SK-N-MC (cell line): Measurements from ENCODE around the gene CFAP251.
"Not testable (repeated sequence)": the region's sequence is repeated elsewhere in the genome, so short reads cannot be mapped to it uniquely, and the experiment has no call there.

ENCODE experiments used
- DNase-seq: peaks from one replicate; pipeline ENCODE4 v3.0.0-alpha.2; 2011; ENCODE audit warnings: low read depth, low spot score
- H3K27ac ChIP-seq: fragments of 200-600 bp; sonication (generic); 2 replicates; pipeline ENCODE4 v1.5.1; 2016; ENCODE audit warnings: mixed run types
- H3K36me3 ChIP-seq: fragments of 200-600 bp; sonication (generic); 2 replicates; pipeline ENCODE4 v1.6.1; 2017; ENCODE audit warnings: antibody characterized with exemption, low read length, mixed read lengths; ENCODE audit not compliant: insufficient read depth
- H3K4me3 ChIP-seq: fragments of 200-600 bp; sonication (generic); 2 replicates; pipeline ENCODE4 v1.5.1; 2016
- H3K9ac ChIP-seq: fragments of 200-600 bp; sonication (generic); 2 replicates; pipeline ENCODE4 v1.8.0; 2017; ENCODE audit warnings: mixed run types, mixed read lengths; ENCODE audit not compliant: insufficient read length
- H3K9me3 ChIP-seq: fragments of 200-600 bp; sonication (generic); 2 replicates; pipeline ENCODE4 v1.6.1; 2017; ENCODE audit warnings: low read depth, mild to moderate bottlenecking, antibody characterized with exemption, low read length, moderate library complexity, mixed read lengths
- EZH2 ChIP-seq: fragments of 200-600 bp; sonication (generic); IDR thresholded peaks from one replicate; pipeline ENCODE4 v1.6.1; 2017; ENCODE audit warnings: antibody characterized with exemption
- FOXP2 ChIP-seq: optimal IDR thresholded peaks from 2 replicates; pipeline ENCODE3; 2011; ENCODE audit warnings: mild to moderate bottlenecking, moderate library complexity; ENCODE audit not compliant: insufficient read depth; ENCODE audit errors: extremely low read length, control extremely low read depth
- POLR2AphosphoS5 ChIP-seq: IDR thresholded peaks from 2 replicates; pipeline ENCODE4 v1.6.1; 2012; ENCODE audit warnings: mild to moderate bottlenecking, low read depth, low read length, borderline replicate concordance

CFAP251 gene

DNA sequence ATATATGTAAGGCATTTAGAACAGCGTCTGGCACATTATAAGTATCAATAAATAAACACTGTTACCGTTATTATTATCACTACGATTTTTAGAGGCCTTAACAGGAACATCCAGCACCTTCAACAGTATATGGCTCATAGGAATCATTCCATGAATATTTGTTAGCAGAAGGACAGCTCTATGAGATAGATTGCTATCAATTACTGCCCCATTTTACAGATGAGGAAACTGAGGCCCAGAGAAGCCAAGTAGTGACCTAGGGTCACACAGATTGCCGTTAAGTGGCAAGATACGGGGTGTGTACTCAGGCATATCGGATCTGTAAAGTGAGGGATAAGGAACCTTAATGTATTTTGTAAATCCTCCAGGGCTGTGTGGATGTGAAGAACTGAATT lies 30.3 kb upstream of the CFAP251 start:
- H3K9me3 ChIP-seq, result no peaks in the 10 kb centered on the region

DNA sequence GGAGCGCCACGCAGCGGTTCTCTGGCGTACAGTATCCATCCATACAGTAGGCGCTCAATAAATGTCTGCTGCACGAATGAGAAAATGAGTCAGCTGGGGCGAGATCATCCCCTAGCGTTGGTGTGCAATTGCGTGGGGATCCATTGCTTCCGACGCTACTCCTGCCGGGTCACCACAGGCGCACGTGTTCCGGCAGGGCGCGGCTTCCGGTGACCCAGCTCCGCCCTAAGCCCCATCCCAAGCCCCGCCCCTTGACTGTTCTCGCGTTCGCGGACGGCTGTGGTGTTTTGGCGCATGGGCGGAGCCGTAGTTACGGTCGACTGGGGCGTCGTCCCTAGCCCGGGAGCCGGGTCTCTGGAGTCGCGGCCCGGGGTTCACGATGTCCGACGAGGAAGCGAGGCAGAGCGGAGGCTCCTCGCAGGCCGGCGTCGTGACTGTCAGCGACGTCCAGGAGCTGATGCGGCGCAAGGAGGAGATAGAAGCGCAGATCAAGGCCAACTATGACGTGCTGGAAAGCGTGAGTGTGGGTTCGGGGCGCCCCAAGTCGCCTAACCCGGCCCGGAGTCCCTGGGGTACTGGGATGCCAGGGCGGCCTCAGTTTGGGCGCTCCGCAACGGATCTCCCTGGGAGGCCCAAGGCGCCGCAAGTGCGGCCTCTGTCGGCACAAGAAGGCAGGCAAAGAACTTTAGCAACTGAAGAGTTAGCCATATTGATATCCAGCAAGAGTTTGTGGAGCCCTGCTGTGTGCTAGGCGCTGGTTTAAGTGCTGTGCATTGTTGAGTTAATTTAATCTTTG lies 29.7 kb upstream of the CFAP251 start, which contains the start of gene PSMD9:
Gene PSMD9 (plus strand): TSS at position 313 of the 796 bp plus-strand sequence. CDS start 67 bp downstream, at position 380.
- Histone ChIP-seq H3K36me3 (peaks cover 6% of the 10 kb centered on the region), H3K9ac (peak within 1 kb of the TSS; percentile 92), H3K9me3 (no peaks in the 10 kb centered on the region), H3K4me3 (peak within 1 kb of the TSS; percentile 95), H3K27ac (peak within 1 kb of the TSS; percentile 84)
- no peak for TF ChIP-seq EZH2
- TF ChIP-seq POLR2AphosphoS5, result peak; percentile 92
- peak; percentile 72 for TF ChIP-seq FOXP2
- peak; percentile 87 for DNase-seq

More for the DNA sequence above, 30.3 kb upstream of the CFAP251 start:
- TF ChIP-seq FOXP2, result no peak
- Histone ChIP-seq H3K9ac (peak overlapping the region; percentile 76), H3K36me3 (peaks cover 6% of the 10 kb centered on the region), H3K4me3 (peak overlapping the region; percentile 95), H3K27ac (peak overlapping the region; percentile 71)
- no peak for DNase-seq

DNA sequence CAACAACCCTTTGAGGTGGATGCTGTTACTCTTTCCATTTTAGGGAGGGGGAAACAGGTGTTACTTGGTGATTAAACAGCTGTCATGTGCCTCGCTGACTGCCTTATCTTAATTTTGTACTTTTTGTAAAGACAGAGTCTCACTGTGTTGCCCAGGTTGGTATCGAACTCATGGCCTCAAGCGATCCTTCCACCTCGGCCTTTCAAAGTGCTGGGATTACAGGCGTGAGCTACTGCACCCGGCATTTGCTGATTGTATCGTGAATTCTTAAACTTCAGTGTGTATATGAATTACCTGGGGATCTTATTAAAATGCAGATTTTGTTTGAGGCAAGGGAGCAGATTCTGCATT lies 29.1 kb upstream of the CFAP251 start:
- Histone ChIP-seq H3K36me3 (peaks cover 6% of the 10 kb centered on the region), H3K9ac (peak overlapping the region; percentile 92)
- TF ChIP-seq POLR2AphosphoS5 (no peak), EZH2 (no peak), FOXP2 (no peak)

DNA sequence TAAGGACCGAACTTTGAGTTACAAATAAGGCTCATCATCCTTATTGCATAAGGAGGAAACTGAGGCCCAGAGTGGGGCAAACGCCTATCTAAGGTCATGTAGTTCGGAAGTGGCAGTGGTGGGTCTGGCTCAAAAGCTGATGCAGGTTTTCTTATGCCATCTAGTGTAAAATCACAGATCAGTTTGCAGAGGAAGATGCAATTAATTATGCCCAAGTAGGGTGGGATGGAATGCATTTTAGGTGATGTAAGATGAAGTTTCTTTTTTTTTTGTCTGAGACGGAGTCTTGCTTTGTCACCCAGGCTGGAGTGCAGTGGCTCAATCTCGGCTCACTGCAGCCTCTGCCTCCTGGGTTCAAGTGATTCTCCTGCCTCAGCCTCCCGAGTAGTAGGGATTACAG lies 28.7 kb upstream of the CFAP251 start:
- H3K4me3 ChIP-seq, result peak overlapping the region; percentile 95
- not testable (repeated sequence) for H3K36me3 ChIP-seq, H3K9me3 ChIP-seq, H3K27ac ChIP-seq, DNase-seq
- peak overlapping the region; percentile 92 for H3K9ac ChIP-seq

More for the DNA sequence above, 29.1 kb upstream of the CFAP251 start:
- Histone ChIP-seq H3K27ac (peak overlapping the region; percentile 84; the same call in 1 of the 2 replicates), H3K9me3 (no peaks in the 10 kb centered on the region), H3K4me3 (peak overlapping the region; percentile 95)
- DNase-seq, result no peak

DNA sequence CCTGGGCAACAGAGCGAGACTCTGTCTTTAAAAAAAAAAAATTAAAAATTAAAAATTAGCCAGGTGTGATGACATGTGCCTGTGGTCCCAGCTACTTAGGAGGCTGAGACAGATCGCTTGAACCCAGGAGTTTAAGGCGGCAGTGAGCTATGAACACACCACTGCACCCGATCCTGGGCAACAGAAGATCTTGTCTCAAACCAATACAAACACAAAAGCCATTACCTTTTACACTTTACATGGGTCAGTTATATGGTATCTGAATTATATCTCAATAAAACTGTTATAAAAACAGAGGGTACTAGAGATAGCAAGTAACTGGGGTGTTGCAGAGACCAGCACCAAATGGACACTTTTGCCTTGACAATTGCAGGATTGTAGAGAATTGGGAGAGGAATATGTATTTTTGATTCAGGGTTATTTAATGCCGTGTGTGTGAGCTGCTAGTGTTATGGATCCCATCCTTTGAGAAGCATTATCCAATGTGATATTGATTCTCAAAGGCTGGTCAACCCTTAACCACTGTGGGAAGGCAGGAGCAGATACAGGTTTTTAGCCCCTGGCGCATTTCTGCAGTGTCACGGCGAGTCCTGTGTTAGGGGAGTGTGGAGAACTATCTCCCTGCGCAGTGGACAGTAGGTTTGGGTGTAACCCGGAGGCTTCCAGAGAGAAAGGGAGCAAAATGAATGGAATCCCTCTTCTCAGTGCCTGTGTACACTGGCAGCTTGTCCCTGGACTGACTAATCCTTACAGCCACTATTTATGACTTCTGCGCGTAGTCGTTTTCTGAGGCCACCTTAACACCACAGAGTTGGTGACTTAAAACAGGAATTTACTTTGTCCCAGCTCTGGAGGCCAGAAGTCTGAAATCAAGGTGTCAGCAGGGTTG lies 25.5 kb upstream of the CFAP251 start:
- TF ChIP-seq POLR2AphosphoS5 (no peak), FOXP2 (no peak), EZH2 (no peak)
- H3K36me3 ChIP-seq, result peaks cover 28% of the 10 kb centered on the region
- no peaks in the 10 kb centered on the region for H3K9me3 ChIP-seq
- no peak overlapping the region for H3K27ac ChIP-seq
- H3K9ac ChIP-seq, result no peak overlapping the region
- no peak overlapping the region for H3K4me3 ChIP-seq
- no peak for DNase-seq

DNA sequence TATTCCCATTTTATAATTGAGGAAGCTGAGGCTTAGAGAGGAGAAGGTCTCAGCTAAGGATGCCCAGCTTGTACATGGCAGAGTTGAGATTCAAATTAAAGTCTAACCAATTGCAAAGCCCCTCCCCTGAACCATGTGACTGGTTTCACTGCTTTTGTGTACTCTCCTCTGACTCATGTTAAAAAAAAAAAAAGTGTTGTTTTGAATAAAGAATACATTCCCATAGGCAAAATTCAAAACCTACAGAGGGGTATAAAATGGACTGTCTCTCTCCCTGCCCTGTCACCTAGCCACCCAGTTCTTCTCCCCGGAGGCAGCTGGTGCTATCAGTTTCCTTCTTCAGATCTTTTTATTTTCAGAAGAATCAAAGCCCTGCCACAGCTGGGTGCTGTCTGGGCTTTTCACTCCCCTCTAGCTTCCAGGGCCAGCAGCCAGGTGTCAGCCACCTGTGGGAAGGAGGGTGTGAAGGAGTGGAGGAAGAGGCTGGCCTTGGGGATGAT lies 24.4 kb upstream of the CFAP251 start:
- Histone ChIP-seq H3K9ac (peak overlapping the region; percentile 24), H3K27ac (0 out of 2 replicates have a peak overlapping the region, but pooled peaks have one; percentile 1), H3K9me3 (no peaks in the 10 kb centered on the region), H3K36me3 (peaks cover 33% of the 10 kb centered on the region), H3K4me3 (no peak overlapping the region)
- TF ChIP-seq POLR2AphosphoS5, result no peak
- no peak for TF ChIP-seq FOXP2
- no peak for TF ChIP-seq EZH2
- no peak for DNase-seq

DNA sequence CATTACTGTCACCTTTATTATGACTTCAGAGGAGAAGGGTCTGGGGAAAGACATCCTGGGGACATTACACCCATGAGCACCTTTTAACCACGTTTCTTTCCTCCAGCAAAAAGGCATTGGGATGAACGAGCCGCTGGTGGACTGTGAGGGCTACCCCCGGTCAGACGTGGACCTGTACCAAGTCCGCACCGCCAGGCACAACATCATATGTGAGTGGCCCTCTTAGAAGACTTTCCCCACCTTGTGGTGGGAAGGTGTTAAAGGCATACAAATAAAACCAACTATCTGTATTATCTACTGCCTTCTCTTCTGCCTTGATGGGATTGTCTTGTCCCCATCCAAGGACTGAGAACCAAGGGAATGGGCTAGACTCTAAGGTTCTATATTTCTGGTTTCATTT lies 23.8 kb upstream of the CFAP251 start:
- peaks cover 39% of the 10 kb centered on the region for H3K36me3 ChIP-seq
- DNase-seq, result no peak
- H3K9ac ChIP-seq, result no peak overlapping the region
- TF ChIP-seq EZH2 (no peak), POLR2AphosphoS5 (no peak), FOXP2 (no peak)
- H3K9me3 ChIP-seq, result no peaks in the 10 kb centered on the region
- H3K27ac ChIP-seq, result no peak overlapping the region
- H3K4me3 ChIP-seq, result no peak overlapping the region

DNA sequence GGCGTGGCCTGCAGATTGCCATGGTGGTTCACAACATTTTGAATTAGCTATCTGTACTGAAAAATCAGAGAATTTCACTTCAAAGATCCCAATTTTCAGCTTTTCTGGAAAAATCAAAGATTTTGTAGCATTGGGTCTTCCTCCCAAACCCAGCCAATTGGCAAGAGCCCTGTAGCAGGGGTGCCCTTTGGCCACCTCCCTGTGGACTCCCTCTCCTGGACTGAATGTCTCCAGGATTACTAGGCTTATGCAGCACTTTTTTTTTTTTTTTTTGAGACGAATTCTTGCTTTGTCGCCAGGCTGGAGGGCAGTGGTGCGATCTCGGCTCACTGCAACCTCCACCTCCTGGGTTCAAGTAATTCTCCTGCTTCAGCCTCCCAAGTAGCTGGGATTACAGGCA lies 20.1 kb upstream of the CFAP251 start:
- Histone ChIP-seq H3K9me3 (no peaks in the 10 kb centered on the region), H3K36me3 (peaks cover 63% of the 10 kb centered on the region), H3K9ac (no peak overlapping the region), H3K27ac (no peak overlapping the region), H3K4me3 (no peak overlapping the region)
- TF ChIP-seq EZH2, result no peak
- TF ChIP-seq POLR2AphosphoS5, result no peak
- no peak for TF ChIP-seq FOXP2
- DNase-seq, result no peak
